Iris pigment epithelial cell (primary cell): Measurements from ENCODE around the gene IRF9.

Source experiments
- DNase-seq: peaks from one replicate; pipeline ENCODE4 v3.0.0-alpha.2; 2011; ENCODE audit warnings: low read depth

Gene IRF9

DNA sequence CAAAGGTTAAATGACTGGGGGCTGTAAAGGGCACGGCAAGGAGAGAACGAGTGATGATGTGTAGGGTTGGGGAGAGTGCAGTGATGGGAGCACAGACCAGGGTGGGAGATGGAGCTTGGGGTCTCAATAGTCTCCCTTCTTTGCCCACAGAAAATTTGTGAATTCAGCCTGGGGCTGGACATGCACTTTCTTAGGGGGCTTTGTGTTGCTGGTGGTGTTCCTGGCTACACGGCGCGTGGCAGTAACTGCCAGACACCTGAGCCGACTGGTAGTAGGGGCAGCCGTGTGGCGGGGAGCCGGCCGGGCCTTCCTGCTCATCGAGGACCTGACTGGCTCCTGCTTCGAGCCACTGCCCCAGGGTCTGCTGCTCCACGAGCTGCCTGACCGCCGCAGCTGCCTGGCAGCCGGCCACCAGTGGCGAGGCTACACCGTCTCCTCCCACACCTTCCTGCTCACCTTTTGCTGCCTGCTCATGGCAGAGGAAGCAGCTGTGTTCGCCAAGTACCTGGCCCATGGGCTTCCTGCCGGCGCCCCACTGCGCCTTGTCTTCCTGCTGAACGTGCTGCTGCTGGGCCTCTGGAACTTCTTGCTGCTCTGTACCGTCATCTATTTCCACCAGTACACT is 28.9 kb upstream of the IRF9 start:
- no peak for DNase-seq

DNA sequence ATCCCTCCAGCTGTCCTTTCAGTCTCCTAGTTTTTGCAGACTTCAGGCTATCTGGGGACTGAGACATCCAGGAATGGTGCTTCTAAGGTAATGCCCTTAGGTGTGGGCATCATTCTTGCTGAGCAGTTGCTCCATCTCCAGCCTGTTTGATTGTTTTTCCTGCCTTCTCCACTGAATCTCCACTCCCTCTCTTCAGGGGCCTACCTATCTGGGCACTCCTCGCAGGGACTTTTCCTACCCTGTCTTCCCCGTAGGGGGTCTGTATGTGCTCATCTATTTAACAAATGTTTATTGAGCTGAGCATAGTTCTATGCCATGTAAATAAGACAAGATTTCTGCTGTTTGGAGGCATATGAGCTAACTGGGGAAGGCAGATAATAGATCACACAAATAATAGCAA is 28.1 kb upstream of the IRF9 start:
- no peak for DNase-seq

DNA sequence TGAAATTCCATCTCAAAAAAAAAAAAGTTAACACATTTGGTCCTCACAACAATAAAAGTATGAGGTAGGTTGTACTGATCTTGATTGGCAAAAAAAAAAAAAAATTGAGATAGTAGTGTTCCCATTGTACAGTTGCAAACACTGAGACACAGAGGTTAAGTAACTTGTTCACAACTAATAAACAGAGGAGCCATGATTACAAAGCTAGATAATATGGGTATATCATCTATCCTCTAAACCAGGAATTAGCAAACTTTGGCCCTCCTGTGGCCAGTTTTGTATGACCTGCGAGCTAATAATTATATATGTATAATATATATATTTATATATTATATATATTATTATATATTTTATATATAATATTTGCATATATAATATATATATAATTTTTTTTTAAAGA is 27.3 kb upstream of the IRF9 start:
- DNase-seq = no peak

DNA sequence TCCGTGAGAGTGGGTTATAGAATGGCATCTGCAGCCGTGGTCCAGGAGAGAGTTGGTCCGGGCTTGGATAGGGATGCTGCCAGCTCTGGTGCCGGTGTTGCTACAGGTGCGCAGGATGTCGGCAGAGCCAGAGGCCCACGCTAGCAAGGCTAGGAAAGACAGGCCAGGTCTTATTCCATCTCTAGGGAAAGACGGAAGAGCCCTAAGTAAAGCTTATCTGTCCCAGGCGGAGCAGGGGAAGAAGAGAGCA is 25.6 kb upstream of the IRF9 start:
- DNase-seq = no peak

DNA sequence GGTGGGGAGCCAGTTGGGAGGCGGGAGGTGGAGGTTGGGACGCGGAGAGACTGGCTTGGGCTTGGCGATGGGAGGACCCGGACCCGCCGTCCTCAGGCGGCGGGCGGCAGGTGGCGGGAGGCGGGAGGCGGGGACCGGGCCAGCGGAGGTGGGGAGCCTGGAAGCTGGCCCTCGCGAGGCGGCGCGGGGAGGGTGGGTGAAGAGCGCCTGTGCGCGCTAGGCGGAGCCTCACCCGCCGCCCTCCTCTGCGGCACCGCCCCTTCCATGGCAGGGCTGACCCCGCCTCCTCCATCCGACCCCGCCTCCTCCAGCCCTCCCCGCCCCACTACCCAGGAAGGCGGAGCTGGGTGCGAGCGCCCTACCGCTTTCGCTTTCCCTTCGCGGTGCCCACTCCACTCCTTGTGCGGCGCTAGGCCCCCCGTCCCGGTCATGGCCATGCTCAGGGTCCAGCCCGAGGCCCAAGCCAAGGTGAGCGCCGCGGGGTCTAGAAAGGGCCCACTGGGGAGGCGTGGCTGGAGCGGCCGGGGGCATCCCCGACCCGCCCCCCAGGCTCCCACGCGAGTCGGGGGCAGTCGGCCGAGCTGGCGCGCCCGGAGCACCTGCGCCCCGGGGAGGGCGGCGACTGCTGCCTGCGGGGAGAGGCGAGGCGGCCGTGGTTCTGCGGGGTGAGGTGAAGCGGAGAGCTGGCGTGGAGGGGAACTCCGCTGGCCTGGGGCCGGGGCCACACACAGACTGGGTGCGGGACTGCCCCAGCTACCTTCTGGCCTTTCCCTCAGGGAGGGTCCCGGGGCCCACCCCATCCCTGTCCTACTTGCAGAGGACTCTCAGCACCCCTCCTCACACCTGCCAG is 25.0 kb upstream of the IRF9 start, which contains the start of gene PSME1:
Gene PSME1, plus strand, starts transcription at position 361 of the 850 bp plus-strand sequence. Its CDS starts 69 bp downstream, at position 430.
- peak; percentile 90 for DNase-seq

DNA sequence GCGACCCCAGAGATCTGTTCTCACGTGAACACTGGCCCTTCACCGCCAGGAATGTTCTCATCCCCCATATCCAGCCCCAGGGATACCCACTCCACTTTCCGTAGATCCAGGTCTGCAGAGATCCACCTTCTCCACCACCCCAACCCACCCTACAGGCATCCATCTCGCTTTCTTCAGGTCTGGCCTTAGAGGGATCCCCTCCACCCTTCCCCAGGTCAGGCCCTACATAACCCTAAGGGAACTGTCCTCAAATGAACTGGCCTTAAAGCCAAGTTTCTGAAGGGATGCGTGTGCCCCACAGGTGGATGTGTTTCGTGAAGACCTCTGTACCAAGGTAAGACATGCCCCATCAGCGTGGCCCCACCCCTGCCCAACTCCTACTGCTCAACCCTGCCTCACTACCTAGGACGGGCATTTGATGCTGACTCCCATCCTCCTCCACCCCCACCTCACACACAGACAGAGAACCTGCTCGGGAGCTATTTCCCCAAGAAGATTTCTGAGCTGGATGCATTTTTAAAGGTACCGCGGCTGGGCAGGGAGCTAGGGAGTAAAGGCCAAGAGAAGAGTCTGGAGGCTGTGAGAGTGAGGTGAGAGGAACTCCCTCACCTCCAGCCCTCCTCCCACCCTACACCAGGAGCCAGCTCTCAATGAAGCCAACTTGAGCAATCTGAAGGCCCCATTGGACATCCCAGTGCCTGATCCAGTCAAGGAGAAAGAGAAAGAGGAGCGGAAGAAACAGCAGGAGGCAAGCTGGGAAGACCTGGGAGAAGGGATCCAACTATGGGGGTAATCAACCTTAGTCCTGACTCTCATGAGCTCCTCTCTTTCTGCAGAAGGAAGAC is 24.2 kb upstream of the IRF9 start:
- no peak for DNase-seq

DNA sequence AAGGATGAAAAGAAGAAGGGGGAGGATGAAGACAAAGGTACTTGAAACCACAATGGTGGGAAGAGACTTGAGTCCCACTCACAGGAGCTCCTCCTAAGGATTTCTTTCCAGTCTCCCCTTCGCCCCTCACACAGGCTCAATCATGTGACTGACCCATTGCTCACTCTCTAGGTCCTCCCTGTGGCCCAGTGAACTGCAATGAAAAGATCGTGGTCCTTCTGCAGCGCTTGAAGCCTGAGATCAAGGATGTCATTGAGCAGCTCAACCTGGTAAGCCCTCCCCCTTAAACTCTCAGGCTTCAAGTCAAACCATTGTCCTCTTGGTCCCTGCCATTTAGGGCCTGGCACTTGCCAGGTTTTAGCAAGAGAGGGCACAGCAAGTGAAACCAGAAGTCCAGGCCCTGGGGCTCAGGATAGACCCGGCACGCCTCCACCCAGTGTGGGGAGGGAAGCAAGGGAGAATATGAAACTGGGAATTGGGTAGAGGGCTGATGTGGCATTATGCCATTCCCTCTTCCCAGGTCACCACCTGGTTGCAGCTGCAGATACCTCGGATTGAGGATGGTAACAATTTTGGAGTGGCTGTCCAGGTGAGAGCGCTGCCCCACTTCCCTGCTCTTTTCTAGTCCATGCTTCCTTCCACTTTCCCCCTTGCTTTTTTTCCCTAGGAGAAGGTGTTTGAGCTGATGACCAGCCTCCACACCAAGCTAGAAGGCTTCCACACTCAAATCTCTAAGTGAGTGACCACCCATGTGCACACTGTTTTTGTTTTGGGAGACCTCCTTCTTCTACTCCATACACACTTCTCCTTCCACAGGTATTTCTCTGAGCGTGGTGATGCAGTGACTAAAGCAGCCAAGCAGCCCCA is 23.3 kb upstream of the IRF9 start:
- DNase-seq = no peak

DNA sequence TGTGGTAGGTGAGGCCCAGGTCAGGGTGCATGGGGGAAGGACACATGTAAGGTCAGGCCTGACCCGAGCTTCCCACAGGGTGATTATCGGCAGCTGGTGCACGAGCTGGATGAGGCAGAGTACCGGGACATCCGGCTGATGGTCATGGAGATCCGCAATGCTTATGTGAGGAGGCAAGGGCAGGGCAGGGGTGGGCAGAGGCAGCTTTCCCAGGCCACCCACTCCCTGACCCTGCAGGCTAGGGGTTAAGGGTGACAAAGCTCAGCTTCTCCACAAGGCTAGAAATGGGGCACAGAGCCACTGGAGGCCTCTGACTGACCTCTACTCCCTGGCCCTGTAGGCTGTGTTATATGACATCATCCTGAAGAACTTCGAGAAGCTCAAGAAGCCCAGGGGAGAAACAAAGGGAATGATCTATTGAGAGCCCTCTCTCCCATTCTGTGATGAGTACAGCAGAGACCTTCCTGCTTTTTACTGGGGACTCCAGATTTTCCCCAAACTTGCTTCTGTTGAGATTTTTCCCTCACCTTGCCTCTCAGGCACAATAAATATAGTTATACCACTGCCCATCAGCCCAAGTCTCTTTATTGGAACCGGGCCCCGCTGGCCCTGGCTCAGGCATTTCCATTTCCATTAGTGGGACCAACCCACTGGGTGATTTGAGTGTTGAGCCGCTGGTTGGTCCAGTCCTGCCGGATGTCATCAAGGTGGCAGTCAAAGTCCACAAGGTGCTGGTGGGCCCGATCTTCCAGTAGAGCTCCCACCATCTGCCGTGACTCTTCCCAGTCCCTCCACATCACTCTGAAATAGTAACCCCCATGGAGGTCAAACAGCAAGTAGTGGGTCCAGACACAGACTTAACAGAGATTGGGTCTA is 22.4 kb upstream of the IRF9 start:
- DNase-seq = no peak

DNA sequence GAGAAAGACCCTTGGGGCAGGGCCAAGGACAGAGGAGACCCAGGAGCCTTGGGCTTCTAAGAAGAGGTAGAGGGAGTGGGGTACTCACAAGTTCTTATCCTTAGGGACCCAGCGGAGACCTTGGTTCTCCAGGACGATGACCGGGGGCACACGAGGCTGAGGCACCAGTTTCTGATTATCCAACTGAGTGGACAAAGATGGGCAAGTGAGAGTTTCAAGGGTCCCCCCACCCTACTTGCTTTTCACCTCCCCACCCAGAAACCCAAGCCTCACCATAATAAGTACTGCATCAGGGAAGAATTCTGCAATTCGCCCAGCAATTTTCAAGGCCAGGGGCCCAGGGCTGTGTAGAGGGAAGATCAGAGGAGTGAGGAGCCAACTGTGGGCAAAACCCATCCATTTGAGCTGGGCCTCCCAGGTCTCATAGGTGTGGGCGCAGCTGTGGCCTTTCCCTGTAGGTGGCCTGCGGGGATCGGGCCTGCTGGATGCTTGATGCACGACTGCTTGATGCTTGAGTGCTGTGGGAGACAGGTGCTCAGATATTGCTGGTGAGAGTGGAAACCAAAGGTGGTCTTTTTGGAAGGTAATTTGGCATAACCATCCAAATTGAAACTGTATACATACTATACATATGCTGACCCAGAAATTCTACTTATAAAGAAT is 21.7 kb upstream of the IRF9 start:
- DNase-seq = no peak

DNA sequence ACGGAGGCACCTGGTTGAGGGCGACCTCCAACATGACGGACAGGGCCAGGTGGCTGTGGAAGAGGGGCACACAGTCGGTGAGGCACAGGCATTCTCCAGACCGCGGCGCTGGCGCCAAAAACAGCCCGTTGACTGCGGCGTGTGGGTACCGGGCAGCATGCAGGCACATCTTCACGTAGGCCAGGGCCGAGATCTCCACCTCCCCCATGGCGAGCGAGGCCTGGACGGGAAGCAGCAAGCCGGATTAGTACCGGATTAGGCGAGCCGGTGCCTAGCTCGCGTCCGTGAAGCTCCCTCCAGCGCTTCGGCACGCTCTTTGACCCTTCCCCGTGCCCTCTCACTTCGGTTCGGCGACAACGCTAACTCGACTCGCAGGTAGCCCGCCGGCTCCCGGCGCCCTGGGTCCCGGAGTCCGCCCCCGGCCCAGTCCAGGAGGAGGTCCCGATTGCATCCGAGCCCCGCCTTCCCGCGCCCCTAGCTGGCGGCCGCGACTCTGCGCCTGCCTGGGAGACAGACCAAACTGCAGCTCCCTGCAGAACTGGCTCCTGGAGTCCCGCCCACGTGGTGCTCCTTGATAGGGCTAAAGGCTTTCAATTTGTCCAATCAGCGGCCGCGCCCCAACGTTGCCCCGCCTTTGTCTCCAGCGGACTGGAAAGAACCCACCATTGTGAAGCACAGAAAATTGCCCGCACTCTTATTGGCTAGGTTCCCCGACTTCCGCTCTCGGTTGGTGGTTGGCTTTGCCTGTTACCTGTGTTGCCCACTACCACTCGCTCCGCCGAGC is 19.8 kb upstream of the IRF9 start, which contains the start of gene EMC9:
Gene EMC9, minus strand, starts transcription at position 495 of the 784 bp plus-strand sequence. Its CDS starts 287 bp downstream, at position 208.
- peak; percentile 100 for DNase-seq

DNA sequence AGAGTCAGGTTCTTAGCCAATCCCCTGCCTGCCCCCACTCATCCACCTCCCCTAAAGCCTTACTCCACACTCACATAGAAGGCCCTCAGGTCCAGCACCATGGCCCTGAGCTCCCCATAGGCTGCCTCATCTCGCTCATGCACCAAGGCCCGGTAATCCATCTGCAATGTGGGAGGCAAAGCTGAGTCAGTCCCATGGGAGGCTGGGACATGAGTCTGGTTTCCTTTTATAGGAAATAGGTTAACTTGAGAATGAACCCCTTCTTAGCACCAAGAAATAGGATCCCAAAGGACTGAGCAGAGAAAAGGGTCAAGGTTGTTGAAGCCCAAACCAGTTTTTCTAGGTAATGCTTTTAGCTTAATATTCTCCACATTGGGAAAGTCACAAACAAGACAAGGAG is 17.6 kb upstream of the IRF9 start:
- DNase-seq = peak; percentile 54

DNA sequence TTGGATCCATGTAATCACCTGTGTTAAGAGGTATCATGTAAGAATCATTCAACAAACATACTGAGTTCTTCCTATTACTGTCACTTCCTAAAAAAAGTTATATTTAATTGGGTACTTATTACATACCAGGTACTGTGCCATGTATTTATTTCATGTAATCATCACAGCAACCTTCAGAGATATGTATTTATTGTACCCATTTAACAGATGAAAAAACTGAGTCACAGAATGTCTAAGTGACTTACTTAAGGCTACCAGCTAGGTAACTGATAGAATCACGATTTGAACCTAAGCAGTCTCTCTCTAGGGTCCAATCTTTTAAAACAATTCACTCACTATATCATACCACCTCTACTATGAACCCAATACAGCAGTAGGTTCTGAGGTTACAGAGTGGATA is 16.6 kb upstream of the IRF9 start:
- no peak for DNase-seq

DNA sequence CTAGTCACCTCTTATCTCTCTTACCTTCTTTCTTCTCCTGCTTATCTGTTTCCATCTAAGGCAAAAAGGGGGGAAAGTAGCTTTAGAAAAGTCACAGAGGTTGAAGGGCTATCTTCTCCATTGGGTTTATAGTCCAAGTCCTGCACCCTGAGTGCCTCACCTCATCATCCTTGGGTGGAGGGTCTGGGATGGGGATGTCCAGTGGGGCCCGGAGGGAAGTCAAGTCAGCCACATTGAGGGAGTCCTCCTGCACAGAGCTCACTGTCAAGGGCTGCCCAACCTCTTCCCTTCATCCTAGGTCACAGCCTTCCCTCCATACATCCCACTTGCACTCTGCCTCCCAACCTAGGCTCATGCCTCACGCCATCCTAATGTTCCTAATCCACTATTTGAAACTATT is 15.8 kb upstream of the IRF9 start:
- DNase-seq = no peak

DNA sequence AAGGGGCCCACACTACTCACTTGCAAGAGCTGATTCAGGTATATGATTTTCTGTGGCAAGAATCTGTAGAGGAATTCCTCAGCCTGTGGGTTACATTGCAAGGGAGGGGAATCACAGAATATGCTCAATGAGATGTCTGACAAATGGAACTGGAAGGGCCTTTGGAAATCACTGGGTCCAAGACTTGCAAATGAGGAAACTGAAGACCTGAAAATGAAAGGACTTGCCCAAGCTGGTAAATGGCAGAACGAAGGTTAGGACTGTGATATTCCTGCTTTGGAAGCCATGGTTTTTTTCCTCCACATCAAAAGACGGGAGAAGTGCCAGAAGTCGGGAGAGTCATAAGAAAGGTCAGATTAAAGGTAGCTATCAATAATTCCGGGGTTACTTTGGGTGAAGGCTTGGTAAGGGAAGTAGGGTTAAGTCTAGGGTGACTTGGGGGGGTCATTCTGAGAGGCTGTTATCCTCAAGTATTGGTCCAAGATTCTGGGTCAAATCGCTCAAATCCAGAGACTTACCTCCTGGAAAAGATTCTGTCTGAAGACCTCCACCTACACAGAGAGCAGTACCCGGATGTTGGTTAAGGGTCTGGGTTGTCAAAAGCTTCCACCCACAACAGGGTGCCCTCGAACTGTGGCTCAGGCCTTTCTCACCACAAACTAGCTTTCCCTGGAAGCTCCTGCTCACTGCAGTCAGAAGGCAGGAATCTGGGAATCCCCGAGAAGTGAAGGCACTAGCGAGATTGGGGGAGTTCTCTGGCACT is 15.2 kb upstream of the IRF9 start:
- peak; percentile 44 for DNase-seq

DNA sequence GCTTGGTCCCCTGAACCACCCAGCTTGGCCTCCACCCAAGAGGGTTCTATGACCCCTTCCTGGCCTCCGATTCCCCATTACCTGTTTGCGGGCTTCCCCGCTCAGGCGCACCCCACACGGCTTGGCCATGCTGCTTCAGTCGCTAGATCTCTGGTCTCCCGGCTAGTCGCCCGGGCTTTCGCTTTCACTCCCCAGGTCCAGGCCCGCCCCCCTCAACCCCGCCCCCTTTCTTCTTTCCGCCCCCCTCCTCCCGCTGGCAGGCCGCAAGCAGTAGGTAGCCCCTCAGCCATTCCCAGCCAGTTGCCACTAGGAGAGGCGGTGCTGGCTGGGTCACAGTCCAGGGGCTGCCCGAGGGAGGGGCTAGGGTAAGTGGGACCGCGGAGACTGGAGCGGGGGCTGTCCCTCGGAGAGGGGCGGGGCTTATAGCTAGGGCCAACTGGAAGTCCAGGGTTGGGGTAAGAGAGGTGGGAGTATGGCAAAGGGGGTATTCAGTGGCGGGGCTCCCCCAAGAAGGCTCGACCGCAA is 14.6 kb upstream of the IRF9 start, which contains the start of gene PSME2:
Gene PSME2, minus strand, starts transcription at position 158 of the 525 bp plus-strand sequence. Its CDS starts 29 bp downstream, at position 129.
- peak; percentile 97 for DNase-seq

DNA sequence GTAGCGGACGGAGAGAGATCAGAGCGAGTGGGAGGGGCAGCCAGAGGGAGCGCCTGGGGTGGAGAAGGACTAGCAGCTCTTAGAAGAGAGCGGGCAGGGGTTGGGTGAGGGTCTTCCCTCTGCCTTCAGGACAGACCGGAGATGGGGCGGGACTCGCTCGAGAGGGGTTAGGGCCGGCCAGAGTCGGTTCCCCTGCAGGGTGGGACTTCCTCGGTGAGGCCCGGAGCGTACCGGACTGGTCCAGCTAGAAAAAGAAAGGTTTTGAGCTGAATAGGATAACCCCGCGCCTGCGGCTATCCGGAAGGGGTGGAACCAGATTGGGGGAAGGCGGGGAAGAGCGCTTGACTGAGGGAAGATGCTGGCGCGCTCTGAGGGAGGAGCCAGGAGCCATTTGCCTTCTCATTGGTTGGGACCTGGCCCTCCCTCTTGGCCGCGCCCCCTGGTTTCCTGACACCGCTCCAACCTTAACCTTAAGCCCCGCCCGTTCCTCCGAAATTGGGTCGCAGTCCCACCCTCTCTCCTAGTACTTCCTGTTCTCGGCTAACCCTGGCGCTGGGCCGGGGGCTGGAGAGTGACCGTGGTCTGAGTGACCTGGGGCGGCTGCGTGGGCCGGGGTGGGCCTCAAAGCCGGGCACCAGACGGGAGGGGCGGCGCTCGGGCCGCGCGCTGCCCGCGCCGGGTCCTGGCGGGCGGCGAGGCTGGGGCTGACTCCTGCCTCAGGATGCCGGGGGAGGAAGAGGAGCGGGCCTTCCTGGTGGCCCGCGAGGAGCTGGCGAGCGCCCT is 13.9 kb upstream of the IRF9 start, which contains the start of gene RNF31:
Gene RNF31, plus strand, starts transcription at position 521 of the 783 bp plus-strand sequence. Its CDS starts 201 bp downstream, at position 722.
- peak; percentile 99 for DNase-seq

DNA sequence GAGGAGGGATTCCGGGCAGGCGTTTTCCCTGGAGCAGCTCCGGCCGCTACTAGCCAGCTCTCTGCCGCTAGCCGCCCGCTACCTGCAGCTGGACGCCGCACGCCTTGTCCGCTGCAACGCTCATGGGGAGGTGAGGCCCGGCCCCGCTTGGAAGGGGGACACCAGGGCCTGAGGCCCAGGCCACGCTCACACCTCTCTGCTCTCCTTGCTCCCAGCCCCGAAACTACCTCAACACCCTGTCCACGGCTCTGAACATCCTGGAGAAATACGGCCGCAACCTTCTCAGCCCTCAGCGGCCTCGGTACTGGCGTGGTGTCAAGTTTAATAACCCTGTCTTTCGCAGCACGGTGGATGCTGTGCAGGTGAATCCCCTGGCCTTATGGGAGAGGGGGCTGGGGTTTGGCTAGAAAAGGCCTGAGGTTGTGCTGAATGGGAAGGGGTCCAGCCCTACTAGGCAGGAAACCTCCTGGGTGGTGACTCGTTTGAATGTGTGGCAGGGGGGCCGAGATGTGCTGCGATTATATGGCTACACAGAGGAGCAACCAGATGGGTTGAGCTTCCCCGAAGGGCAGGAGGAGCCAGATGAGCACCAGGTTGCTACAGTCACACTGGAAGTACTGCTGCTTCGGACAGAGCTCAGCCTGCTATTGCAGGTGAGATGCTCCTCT is 13.2 kb upstream of the IRF9 start:
- DNase-seq = peak; percentile 23
